Upper lobe of left lung (tissue), 4 donors: ENCODE results near the gene EFHD2.

ENCODE experiments used
- EP300 ChIP-seq, 4 donors: sonication (generic); formaldehyde crosslinking; IDR thresholded peaks; one replicate each; pipeline ENCODE4 v1.5.1; 2017; ENCODE audit warnings: antibody characterized with exemption in 4 of 4, control low read depth in 2 of 4
- POLR2AphosphoS5 ChIP-seq, 2 donors: sonication (generic); formaldehyde crosslinking; IDR thresholded peaks; one replicate each; pipeline ENCODE4 v1.5.1; 2017; ENCODE audit warnings: antibody characterized with exemption in 2 of 2
- TF ChIP-seq, protein P1 (sequence below), 6 experiments: fragments of 450-650 bp in 4 of 6; fragments of 200-600 bp in 2 of 6; sonication (generic) in 2 of 6; IDR thresholded peaks; one replicate each; pipeline ENCODE4 v1.5.1; 2016 to 2019; ENCODE audit warnings: antibody characterized with exemption in 6 of 6

DNA sequence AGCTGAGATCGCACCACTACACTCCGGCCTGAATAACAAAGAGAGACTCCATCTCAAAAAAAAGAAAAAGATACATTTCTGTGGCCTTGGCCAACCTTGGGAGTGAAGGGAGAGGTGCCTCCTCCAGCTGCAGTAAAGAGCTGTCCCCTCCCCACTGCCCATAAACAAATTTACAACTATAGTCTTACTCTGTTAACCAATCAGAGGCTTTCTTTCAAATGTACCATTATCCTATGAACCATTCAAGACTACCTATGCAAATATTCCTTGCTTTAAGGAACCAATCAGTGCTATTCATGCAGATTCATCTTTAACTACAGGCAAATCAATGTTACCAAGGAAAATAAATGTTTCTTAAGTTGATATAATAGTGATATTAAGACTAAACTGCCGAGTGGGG, 67.2 kb downstream of the EFHD2 start:
- no peak for TF ChIP-seq EP300 (IDR thresholded peaks at IDR 0.05)
- TF ChIP-seq, protein P1, sequence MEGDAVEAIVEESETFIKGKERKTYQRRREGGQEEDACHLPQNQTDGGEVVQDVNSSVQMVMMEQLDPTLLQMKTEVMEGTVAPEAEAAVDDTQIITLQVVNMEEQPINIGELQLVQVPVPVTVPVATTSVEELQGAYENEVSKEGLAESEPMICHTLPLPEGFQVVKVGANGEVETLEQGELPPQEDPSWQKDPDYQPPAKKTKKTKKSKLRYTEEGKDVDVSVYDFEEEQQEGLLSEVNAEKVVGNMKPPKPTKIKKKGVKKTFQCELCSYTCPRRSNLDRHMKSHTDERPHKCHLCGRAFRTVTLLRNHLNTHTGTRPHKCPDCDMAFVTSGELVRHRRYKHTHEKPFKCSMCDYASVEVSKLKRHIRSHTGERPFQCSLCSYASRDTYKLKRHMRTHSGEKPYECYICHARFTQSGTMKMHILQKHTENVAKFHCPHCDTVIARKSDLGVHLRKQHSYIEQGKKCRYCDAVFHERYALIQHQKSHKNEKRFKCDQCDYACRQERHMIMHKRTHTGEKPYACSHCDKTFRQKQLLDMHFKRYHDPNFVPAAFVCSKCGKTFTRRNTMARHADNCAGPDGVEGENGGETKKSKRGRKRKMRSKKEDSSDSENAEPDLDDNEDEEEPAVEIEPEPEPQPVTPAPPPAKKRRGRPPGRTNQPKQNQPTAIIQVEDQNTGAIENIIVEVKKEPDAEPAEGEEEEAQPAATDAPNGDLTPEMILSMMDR (IDR thresholded peaks at IDR 0.05): no peak
- no peak for TF ChIP-seq POLR2AphosphoS5 (IDR thresholded peaks at IDR 0.05)
